ENCODE data around the gene PCBP3.
A peak's percentile ranks its signal among the peaks of the same experiment; 100 is the strongest.
"Not testable (repeated sequence)": the region's sequence is repeated elsewhere in the genome, so short reads cannot be mapped to it uniquely, and the experiment has no call there.

Gene PCBP3

GRCh38 chr21:45885930-45886601 is 242.5 kb downstream of the PCBP3 start:
- peak; percentile 62 for DNase-seq

GRCh38 chr21:45886610-45887026 is 243.1 kb downstream of the PCBP3 start:
- DNase-seq = no peak

GRCh38 chr21:45887120-45887611 is 243.6 kb downstream of the PCBP3 start:
- DNase-seq = no peak

GRCh38 chr21:45887788-45888187 is 244.3 kb downstream of the PCBP3 start:
- no peak for DNase-seq

GRCh38 chr21:45888386-45889009 is 245.0 kb downstream of the PCBP3 start:
- no peak for DNase-seq

- no peak for DNase-seq
Measured at GRCh38 chr21:45889256-45889655, 245.7 kb downstream of the PCBP3 start.

- DNase-seq = no peak
Measured at GRCh38 chr21:45889961-45890360, 246.4 kb downstream of the PCBP3 start.

GRCh38 chr21:45891388-45892155 is 248.0 kb downstream of the PCBP3 start:
- no peak for DNase-seq

GRCh38 chr21:45892156-45892915 is 248.8 kb downstream of the PCBP3 start:
- peak; percentile 36 for DNase-seq

- no peak for DNase-seq
Measured at GRCh38 chr21:45892916-45893739, 249.6 kb downstream of the PCBP3 start.

- DNase-seq = no peak
Measured at GRCh38 chr21:45893740-45894449, 250.4 kb downstream of the PCBP3 start.

- no peak for DNase-seq
Measured at GRCh38 chr21:45894450-45894825, 250.9 kb downstream of the PCBP3 start.

- DNase-seq = no peak
Measured at GRCh38 chr21:45894906-45895777, 251.6 kb downstream of the PCBP3 start.

GRCh38 chr21:45895778-45896370 is 252.3 kb downstream of the PCBP3 start:
- no peak for DNase-seq

GRCh38 chr21:45896431-45896830 is 252.9 kb downstream of the PCBP3 start:
- DNase-seq = not testable (repeated sequence)

GRCh38 chr21:45897191-45898027 is 253.9 kb downstream of the PCBP3 start:
- DNase-seq = no peak

GRCh38 chr21:45898028-45898350 is 254.5 kb downstream of the PCBP3 start:
- no peak for DNase-seq

- DNase-seq = no peak
Measured at GRCh38 chr21:45898781-45899180, 255.3 kb downstream of the PCBP3 start.

Data from CD4-positive, alpha-beta T cell treated with Interleukin-21 for 1 hour (primary cell).